HTERT RPE-1 (cell line): ENCODE measurements around the gene SRI.

ENCODE experiments used
- in situ Hi-C: fragments of 300-500 bp; cut with MboI; formaldehyde crosslinking; loops from 4 replicates; pipeline ENCODE4 v1.14.3; 2020; ENCODE audit warnings: low sequenced_read_pairs

Gene SRI

GRCh38 chr7:88226201-88226600 is 6.4 kb upstream of the SRI start:
- in situ Hi-C loops = no loop called here

GRCh38 chr7:88224601-88225275 is 4.9 kb upstream of the SRI start:
- in situ Hi-C loops = no loop called here

- in situ Hi-C loops = no loop called here
These were observed 3.4 kb upstream of the SRI start for GRCh38 chr7:88223265-88223664.

- in situ Hi-C loops = no loop called here
These were observed 817 bp downstream of the SRI start for GRCh38 chr7:88218836-88219605.

GRCh38 chr7:88218429-88218745 is 1.5 kb downstream of the SRI start:
- in situ Hi-C loops = no loop called here

GRCh38 chr7:88217675-88218428 is 2.0 kb downstream of the SRI start:
- in situ Hi-C loops = no loop called here

GRCh38 chr7:88216276-88216675 is 3.6 kb downstream of the SRI start:
- in situ Hi-C loops = no loop called here

- in situ Hi-C loops = no loop called here
These were observed 4.5 kb downstream of the SRI start for GRCh38 chr7:88215295-88215694.

- in situ Hi-C loops = no loop called here
These were observed 5.4 kb downstream of the SRI start for GRCh38 chr7:88214456-88214855.

- in situ Hi-C loops = no loop called here
These were observed 6.9 kb downstream of the SRI start for GRCh38 chr7:88212918-88213317.

- in situ Hi-C loops = no loop called here
These were observed 11.3 kb downstream of the SRI start for GRCh38 chr7:88208521-88208920.

GRCh38 chr7:88206254-88206653 is 13.6 kb downstream of the SRI start:
- in situ Hi-C loops = no loop called here

GRCh38 chr7:88205179-88205578 is 14.7 kb downstream of the SRI start:
- in situ Hi-C loops = no loop called here

GRCh38 chr7:88204525-88205110 is 15.2 kb downstream of the SRI start:
- in situ Hi-C loops = no loop called here

GRCh38 chr7:88203401-88203800 is 16.4 kb downstream of the SRI start:
- in situ Hi-C loops = no loop called here

- in situ Hi-C loops = no loop called here
These were observed 17.0 kb downstream of the SRI start for GRCh38 chr7:88202799-88203198.

- in situ Hi-C loops = no loop called here
These were observed 17.6 kb downstream of the SRI start for GRCh38 chr7:88202278-88202677.

- in situ Hi-C loops = no loop called here
These were observed 18.5 kb downstream of the SRI start for GRCh38 chr7:88201305-88201704.

- in situ Hi-C loops = no loop called here
These were observed 19.0 kb downstream of the SRI start for GRCh38 chr7:88200789-88201188.

- in situ Hi-C loops = no loop called here
These were observed 19.6 kb downstream of the SRI start for GRCh38 chr7:88200261-88200660.

- in situ Hi-C loops = no loop called here
These were observed 27.9 kb downstream of the SRI start for GRCh38 chr7:88191911-88192310.

GRCh38 chr7:88185650-88186049 is 34.2 kb downstream of the SRI start:
- in situ Hi-C loops = no loop called here
